Head of caudate nucleus (tissue), 42 donors: Measurements from ENCODE around the gene TCAP.

Source experiments
- DNase-seq, 42 donors: peaks; one replicate each; pipeline versions ENCODE4 v3.0.0 to v3.0.0-alpha.2; 2020 to 2021; ENCODE audit warnings: mixed read lengths in 7 of 42
- intact Hi-C: fragments of 100-400 bp; cut with DNase I; formaldehyde crosslinking; loops from one replicate; pipeline ENCODE4 v1.15.0; 2022

Gene TCAP

GRCh38 chr17:39641883-39642282 is 23.3 kb upstream of the TCAP start:
- peak in 1 of 42 donors; percentile 6 for DNase-seq
- intact Hi-C loops, result no loop called here

GRCh38 chr17:39642291-39643074 is 22.7 kb upstream of the TCAP start:
- intact Hi-C loops, result no loop called here
- DNase-seq, result no peak

GRCh38 chr17:39643271-39643670 is 21.9 kb upstream of the TCAP start:
- intact Hi-C loops, result no loop called here
- DNase-seq, result no peak

GRCh38 chr17:39647256-39647655 is 17.9 kb upstream of the TCAP start:
- no peak for DNase-seq
- intact Hi-C loops, result no loop called here

GRCh38 chr17:39648616-39649366 is 16.4 kb upstream of the TCAP start:
- DNase-seq, result no peak
- intact Hi-C loops, result no loop called here

GRCh38 chr17:39650121-39650579 is 15.0 kb upstream of the TCAP start:
- intact Hi-C loops, result no loop called here
- DNase-seq, result no peak

GRCh38 chr17:39651923-39652586 is 13.1 kb upstream of the TCAP start:
- intact Hi-C loops, result no loop called here

GRCh38 chr17:39652587-39653315 is 12.4 kb upstream of the TCAP start:
- intact Hi-C loops, result no loop called here
- DNase-seq, result peak in 36 of 42 donors; percentile 33 to 88 (median 72)

More at GRCh38 chr17:39651923-39652586, 13.1 kb upstream of the TCAP start:
- DNase-seq, result no peak

GRCh38 chr17:39653316-39653661 is 11.9 kb upstream of the TCAP start:
- intact Hi-C loops, result no loop called here
- DNase-seq, result no peak

GRCh38 chr17:39653662-39654331 is 11.4 kb upstream of the TCAP start:
- peak in 40 of 42 donors; percentile 61 to 91 (median 80) for DNase-seq

GRCh38 chr17:39655105-39655504 is 10.0 kb upstream of the TCAP start:
- intact Hi-C loops, result no loop called here
- DNase-seq, result no peak

More at GRCh38 chr17:39653662-39654331, 11.4 kb upstream of the TCAP start:
- intact Hi-C loops, result no loop called here

- intact Hi-C loops, result no loop called here
- DNase-seq, result no peak
These were observed 6.8 kb upstream of the TCAP start for GRCh38 chr17:39658346-39658745.

GRCh38 chr17:39658760-39659159 is 6.4 kb upstream of the TCAP start:
- DNase-seq, result peak in 25 of 42 donors; percentile 47 to 90 (median 64)
- intact Hi-C loops, result no loop called here

GRCh38 chr17:39659279-39660010 is 5.7 kb upstream of the TCAP start:
- DNase-seq, result no peak

GRCh38 chr17:39660011-39660360 is 5.2 kb upstream of the TCAP start:
- intact Hi-C loops, result no loop called here
- DNase-seq, result peak in 29 of 42 donors; percentile 48 to 90 (median 66)

More at GRCh38 chr17:39659279-39660010, 5.7 kb upstream of the TCAP start:
- intact Hi-C loops, result no loop called here

GRCh38 chr17:39660397-39661385 is 4.5 kb upstream of the TCAP start:
- no peak for DNase-seq
- intact Hi-C loops, result no loop called here
